GM06990 (cell line): Measurements from ENCODE around the gene BRAP.
"Not testable (repeated sequence)": the region's sequence is repeated elsewhere in the genome, so short reads cannot be mapped to it uniquely, and the experiment has no call there.

Experiments
- DNase-seq: peaks from one replicate; pipeline ENCODE4 v3.0.0-alpha.2; 2011; ENCODE audit not compliant: insufficient read length; ENCODE audit errors: extremely low read depth
- H3K27me3 ChIP-seq: replicated peaks from 2 replicates; pipeline ENCODE4 v1.6.0; 2011; ENCODE audit warnings: low read length; ENCODE audit not compliant: control insufficient read depth, insufficient read depth
- H3K36me3 ChIP-seq: 2 replicates; pipeline ENCODE4 v1.5.1; 2011; ENCODE audit warnings: low read length; ENCODE audit not compliant: control insufficient read depth, insufficient read depth
- H3K4me3 ChIP-seq: replicated peaks from 2 replicates; pipeline ENCODE4 v1.5.1; 2011; ENCODE audit warnings: low read depth, mild to moderate bottlenecking, control low read depth, low read length
- CTCF ChIP-seq: IDR thresholded peaks from 2 replicates; pipeline ENCODE4 v1.5.1; 2011; ENCODE audit warnings: low read length, control low read depth, mild to moderate bottlenecking, inconsistent platforms; ENCODE audit not compliant: insufficient read depth, poor library complexity, severe bottlenecking

The BRAP gene

GRCh38 chr12:111664961-111665865 is 20.5 kb downstream of the BRAP start:
- no peak for DNase-seq
- H3K36me3 ChIP-seq, result peaks cover 10% of the 10 kb centered on the region
- H3K27me3 ChIP-seq, result no peaks in the 10 kb centered on the region
- TF ChIP-seq CTCF, result no peak
- no peak overlapping the region for H3K4me3 ChIP-seq

GRCh38 chr12:111664499-111664898 is 21.3 kb downstream of the BRAP start:
- no peak for TF ChIP-seq CTCF
- no peak for DNase-seq
- Histone ChIP-seq H3K36me3 (peaks cover 10% of the 10 kb centered on the region), H3K27me3 (no peaks in the 10 kb centered on the region), H3K4me3 (no peak overlapping the region)

GRCh38 chr12:111656016-111656415 is 29.7 kb downstream of the BRAP start:
- H3K36me3 ChIP-seq, result peaks cover 8% of the 10 kb centered on the region
- no peak for TF ChIP-seq CTCF
- H3K27me3 ChIP-seq, result no peaks in the 10 kb centered on the region
- no peak for DNase-seq
- no peak overlapping the region for H3K4me3 ChIP-seq

GRCh38 chr12:111655356-111655755 is 30.4 kb downstream of the BRAP start:
- no peak for TF ChIP-seq CTCF
- H3K36me3 ChIP-seq, result peaks cover 8% of the 10 kb centered on the region
- H3K4me3 ChIP-seq, result no peak overlapping the region
- no peaks in the 10 kb centered on the region for H3K27me3 ChIP-seq
- DNase-seq, result no peak

- Histone ChIP-seq H3K27me3 (no peaks in the 10 kb centered on the region), H3K36me3 (peaks cover 11% of the 10 kb centered on the region), H3K4me3 (no peak overlapping the region)
- no peak for TF ChIP-seq CTCF
- DNase-seq, result no peak
These were observed 32.2 kb downstream of the BRAP start for GRCh38 chr12:111653596-111653995.

- H3K27me3 ChIP-seq, DNase-seq, H3K4me3 ChIP-seq: not testable (repeated sequence)
- H3K36me3 ChIP-seq, result peaks cover 12% of the 10 kb centered on the region
These were observed 33.2 kb downstream of the BRAP start for GRCh38 chr12:111652530-111652929.
